Endothelial cell of umbilical vein (primary cell): ENCODE results near the gene PIGV.
"Not testable (repeated sequence)": the region's sequence is repeated elsewhere in the genome, so short reads cannot be mapped to it uniquely, and the experiment has no call there.

Experiments used
- CTCF ChIP-seq, 2 donors: IDR thresholded peaks; 1 replicate in 1 of 2; 2 replicates in 1 of 2; pipeline ENCODE4 v1.5.1; 2011; ENCODE audit warnings: low read length in 2 of 2, mild to moderate bottlenecking in 2 of 2, moderate library complexity in 2 of 2, control low read depth in 1 of 2, inconsistent platforms in 1 of 2, low read depth in 1 of 2; ENCODE audit not compliant: insufficient read depth in 1 of 2; ENCODE audit errors: extremely low read depth in 1 of 2
- EZH2 ChIP-seq: IDR thresholded peaks from 2 replicates; pipeline ENCODE4 v1.6.1; 2012; ENCODE audit warnings: borderline replicate concordance, low read depth, mild to moderate bottlenecking, moderate library complexity, low read length, inconsistent platforms; ENCODE audit not compliant: severe bottlenecking
- FOS ChIP-seq: IDR thresholded peaks from 2 replicates; pipeline ENCODE4 v1.6.1; 2011; ENCODE audit warnings: mild to moderate bottlenecking, low read length, moderate library complexity, borderline replicate concordance; ENCODE audit not compliant: insufficient read depth
- GATA2 ChIP-seq: IDR thresholded peaks from 2 replicates; pipeline ENCODE4 v1.7.0; 2011; ENCODE audit warnings: low read depth, mild to moderate bottlenecking, moderate library complexity, mixed read lengths, low read length; ENCODE audit not compliant: insufficient read length, insufficient read depth
- JUN ChIP-seq: IDR thresholded peaks from 2 replicates; pipeline ENCODE4 v1.6.1; 2011; ENCODE audit warnings: borderline replicate concordance, low read depth; ENCODE audit not compliant: insufficient read length, insufficient read depth
- POLR2A ChIP-seq: IDR thresholded peaks from 2 replicates; pipeline ENCODE4 v1.6.1; 2012; ENCODE audit warnings: low read depth, mild to moderate bottlenecking, control low read depth, low read length
- POLR2AphosphoS5 ChIP-seq: IDR thresholded peaks from 2 replicates; pipeline ENCODE4 v1.6.1; 2012; ENCODE audit warnings: low read depth, mild to moderate bottlenecking, control low read depth, low read length, moderate library complexity; ENCODE audit not compliant: insufficient read depth
- TF ChIP-seq, protein P1 (sequence below): IDR thresholded peaks from 2 replicates; pipeline ENCODE4 v1.6.1; 2011; ENCODE audit not compliant: insufficient read depth, insufficient read length

DNA sequence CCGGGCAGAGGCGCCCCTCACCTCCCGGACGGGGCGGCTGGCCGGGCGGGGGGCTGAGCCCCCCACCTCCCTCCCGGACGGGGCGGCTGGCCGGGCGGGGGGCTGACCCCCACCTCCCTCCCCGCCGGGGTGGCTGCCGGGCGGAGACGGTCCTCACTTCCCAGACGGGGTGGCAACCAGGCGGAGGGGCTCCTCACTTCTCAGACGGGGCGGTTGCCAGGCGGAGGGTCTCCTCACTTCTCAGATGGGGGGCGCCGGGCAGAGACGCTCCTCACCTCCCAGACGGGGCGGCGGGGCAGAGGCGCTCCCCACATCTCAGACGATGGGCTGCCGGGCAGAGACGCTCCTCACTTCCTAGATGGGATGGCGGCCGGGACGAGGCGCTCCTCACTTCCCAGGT is 16.2 kb downstream of the PIGV start:
- not testable (repeated sequence) for TF ChIP-seq CTCF (IDR thresholded peaks at IDR 0.05; ENCODE audit: extremely low read depth in 1 of 2, insufficient read depth in 1 of 2, low read depth in 1 of 2, low read length in 2 of 2); EZH2; POLR2A; FOS; GATA2; POLR2AphosphoS5; JUN
- TF ChIP-seq, protein P1, sequence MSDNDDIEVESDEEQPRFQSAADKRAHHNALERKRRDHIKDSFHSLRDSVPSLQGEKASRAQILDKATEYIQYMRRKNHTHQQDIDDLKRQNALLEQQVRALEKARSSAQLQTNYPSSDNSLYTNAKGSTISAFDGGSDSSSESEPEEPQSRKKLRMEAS, result not testable (repeated sequence)
